ENCODE results near the gene AMER3.

Gene AMER3

DNA sequence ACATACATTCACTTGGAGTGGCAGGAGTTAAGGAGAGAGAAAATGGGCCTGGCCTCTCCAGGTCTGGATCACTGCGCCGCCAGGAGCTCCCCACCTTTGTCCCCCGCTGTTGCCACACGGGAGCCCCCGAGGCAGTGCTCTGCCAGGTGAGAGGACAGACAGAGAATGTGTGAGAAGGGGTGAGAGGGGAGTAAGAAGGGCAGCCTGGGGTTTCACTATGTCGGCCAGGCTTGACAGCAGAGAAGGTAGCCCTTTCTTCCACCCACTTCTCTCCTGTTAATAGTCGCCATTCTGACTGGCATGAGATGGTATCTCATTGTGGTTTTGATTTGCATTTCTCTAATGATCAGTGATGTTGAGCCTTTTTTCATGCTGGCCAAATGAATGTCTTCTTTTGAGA lies 55.1 kb downstream of the AMER3 start:
- DNase-seq (no peak), ATAC-seq (ENCODE audit: insufficient read depth, low read depth) (no peak)
- Histone ChIP-seq H3K27me3 (ENCODE audit: insufficient read depth, low read length, poor library complexity) (no peaks in the 10 kb centered on the region), H3K4me3 (ENCODE audit: low read depth in 1 of 2, low read length in 2 of 2) (no peak overlapping the region), H3K9me3 (ENCODE audit: insufficient read depth, low read length, severe bottlenecking) (no peaks in the 10 kb centered on the region), H4K20me1 (ENCODE audit: insufficient read depth, low read length) (no peaks in the 10 kb centered on the region), H3K79me2 (ENCODE audit: insufficient read depth, low read length) (no peaks in the 10 kb centered on the region), H3K36me3 (ENCODE audit: insufficient read depth, low read length) (no peaks in the 10 kb centered on the region), H2AFZ (ENCODE audit: low read depth, low read length) (no peak overlapping the region), H3K4me1 (ENCODE audit: insufficient read depth, low read length) (no peaks in the 10 kb centered on the region), H3K9ac (ENCODE audit: low read depth, low read length) (no peak overlapping the region), H3K4me2 (ENCODE audit: insufficient read depth, low read length) (no peak overlapping the region), H3K27ac (ENCODE audit: low read length) (no peak overlapping the region)
- TF ChIP-seq, protein P1, sequence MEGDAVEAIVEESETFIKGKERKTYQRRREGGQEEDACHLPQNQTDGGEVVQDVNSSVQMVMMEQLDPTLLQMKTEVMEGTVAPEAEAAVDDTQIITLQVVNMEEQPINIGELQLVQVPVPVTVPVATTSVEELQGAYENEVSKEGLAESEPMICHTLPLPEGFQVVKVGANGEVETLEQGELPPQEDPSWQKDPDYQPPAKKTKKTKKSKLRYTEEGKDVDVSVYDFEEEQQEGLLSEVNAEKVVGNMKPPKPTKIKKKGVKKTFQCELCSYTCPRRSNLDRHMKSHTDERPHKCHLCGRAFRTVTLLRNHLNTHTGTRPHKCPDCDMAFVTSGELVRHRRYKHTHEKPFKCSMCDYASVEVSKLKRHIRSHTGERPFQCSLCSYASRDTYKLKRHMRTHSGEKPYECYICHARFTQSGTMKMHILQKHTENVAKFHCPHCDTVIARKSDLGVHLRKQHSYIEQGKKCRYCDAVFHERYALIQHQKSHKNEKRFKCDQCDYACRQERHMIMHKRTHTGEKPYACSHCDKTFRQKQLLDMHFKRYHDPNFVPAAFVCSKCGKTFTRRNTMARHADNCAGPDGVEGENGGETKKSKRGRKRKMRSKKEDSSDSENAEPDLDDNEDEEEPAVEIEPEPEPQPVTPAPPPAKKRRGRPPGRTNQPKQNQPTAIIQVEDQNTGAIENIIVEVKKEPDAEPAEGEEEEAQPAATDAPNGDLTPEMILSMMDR (IDR thresholded peaks at IDR 0.05; ENCODE audit: borderline replicate concordance, extremely low read depth, low read length, poor library complexity, severe bottlenecking), result no peak
- TF ChIP-seq EZH2 (IDR thresholded peaks at IDR 0.05; ENCODE audit: borderline replicate concordance, low read depth, low read length, severe bottlenecking), result no peak

DNA sequence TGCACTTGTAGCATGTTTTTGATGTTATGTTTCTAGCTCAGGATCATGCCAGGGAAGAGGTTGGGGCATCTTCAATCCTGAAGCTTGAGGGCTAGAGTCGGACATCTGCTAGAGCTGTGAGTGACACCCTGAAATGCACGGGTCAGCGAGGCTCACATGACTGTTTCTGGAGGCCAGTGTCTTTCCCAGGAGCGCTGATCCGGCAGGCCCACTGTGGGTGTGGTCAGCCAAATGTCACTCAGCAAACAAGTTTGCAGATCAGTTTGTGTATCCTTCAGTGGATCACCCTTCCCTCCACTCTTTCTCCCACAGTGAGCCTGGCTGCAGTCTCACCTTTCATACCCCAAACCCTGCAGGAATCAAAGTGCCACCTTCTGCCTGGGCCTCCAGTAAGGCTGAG lies 58.4 kb downstream of the AMER3 start:
- no peak overlapping the region for H3K27ac ChIP-seq (ENCODE audit: low read length)
- no peak overlapping the region for H3K4me2 ChIP-seq (ENCODE audit: insufficient read depth, low read length)
- H3K9ac ChIP-seq (ENCODE audit: low read depth, low read length), result no peak overlapping the region
- H2AFZ ChIP-seq (ENCODE audit: low read depth, low read length), result no peak overlapping the region
- H3K9me3 ChIP-seq (ENCODE audit: insufficient read depth, low read length, severe bottlenecking), result no peaks in the 10 kb centered on the region
- H3K27me3 ChIP-seq (ENCODE audit: insufficient read depth, low read length, poor library complexity), result no peaks in the 10 kb centered on the region
- no peaks in the 10 kb centered on the region for H4K20me1 ChIP-seq (ENCODE audit: insufficient read depth, low read length)
- no peaks in the 10 kb centered on the region for H3K36me3 ChIP-seq (ENCODE audit: insufficient read depth, low read length)
- ATAC-seq (ENCODE audit: insufficient read depth, low read depth) (no peak), DNase-seq (no peak)
- no peak overlapping the region for H3K4me3 ChIP-seq (ENCODE audit: low read depth in 1 of 2, low read length in 2 of 2)
- no peak for TF ChIP-seq EZH2 (IDR thresholded peaks at IDR 0.05; ENCODE audit: borderline replicate concordance, low read depth, low read length, severe bottlenecking)
- TF ChIP-seq, protein P1 (IDR thresholded peaks at IDR 0.05; ENCODE audit: borderline replicate concordance, extremely low read depth, low read length, poor library complexity, severe bottlenecking), result no peak
- H3K79me2 ChIP-seq (ENCODE audit: insufficient read depth, low read length), result no peaks in the 10 kb centered on the region
- H3K4me1 ChIP-seq (ENCODE audit: insufficient read depth, low read length), result no peaks in the 10 kb centered on the region

DNA sequence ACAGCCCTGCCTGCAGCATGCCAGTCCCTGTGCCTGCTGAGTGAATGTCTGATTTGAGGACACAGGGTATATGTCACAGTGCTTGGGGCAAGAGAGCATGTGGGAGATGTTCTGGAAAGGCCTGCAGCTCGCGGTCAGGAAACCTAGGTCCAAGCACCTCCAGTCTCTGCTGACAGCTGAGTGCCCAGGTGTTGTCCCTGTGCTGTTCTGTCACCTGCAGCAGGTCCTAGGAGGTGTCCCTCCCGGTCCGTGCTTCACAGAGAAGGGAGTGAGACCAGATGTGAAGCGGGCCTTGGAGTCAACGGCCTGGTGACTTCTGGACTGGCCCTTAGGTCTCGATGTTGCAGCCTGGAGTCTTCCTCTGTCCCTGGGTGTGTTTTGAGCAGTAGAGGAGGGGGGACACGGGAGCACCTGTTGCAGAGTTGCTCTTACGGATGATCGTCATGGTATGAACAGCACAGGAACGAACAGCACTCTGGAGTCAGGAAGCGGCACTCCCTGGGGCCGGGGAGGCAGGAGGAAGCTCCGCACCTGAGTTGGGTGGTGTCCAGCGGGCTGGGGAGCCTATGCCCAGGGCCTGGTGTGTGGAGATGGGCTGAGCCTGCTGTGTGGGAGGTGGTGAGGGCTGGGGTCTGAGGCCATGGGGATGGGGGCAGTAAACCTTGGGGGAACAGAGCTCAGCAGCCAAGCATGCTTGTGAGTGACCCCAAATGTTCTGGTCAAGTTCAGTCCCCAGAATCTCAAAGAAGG lies 59.8 kb downstream of the AMER3 start:
- Histone ChIP-seq H3K9me3 (ENCODE audit: insufficient read depth, low read length, severe bottlenecking) (no peaks in the 10 kb centered on the region), H3K79me2 (ENCODE audit: insufficient read depth, low read length) (no peaks in the 10 kb centered on the region), H3K4me3 (ENCODE audit: low read depth in 1 of 2, low read length in 2 of 2) (no peak overlapping the region), H3K27me3 (ENCODE audit: insufficient read depth, low read length, poor library complexity) (no peaks in the 10 kb centered on the region), H3K4me1 (ENCODE audit: insufficient read depth, low read length) (no peaks in the 10 kb centered on the region), H2AFZ (ENCODE audit: low read depth, low read length) (no peak overlapping the region), H4K20me1 (ENCODE audit: insufficient read depth, low read length) (no peaks in the 10 kb centered on the region), H3K36me3 (ENCODE audit: insufficient read depth, low read length) (no peaks in the 10 kb centered on the region), H3K4me2 (ENCODE audit: insufficient read depth, low read length) (no peak overlapping the region), H3K27ac (ENCODE audit: low read length) (no peak overlapping the region), H3K9ac (ENCODE audit: low read depth, low read length) (no peak overlapping the region)
- no peak for DNase-seq
- TF ChIP-seq, protein P1 (IDR thresholded peaks at IDR 0.05; ENCODE audit: borderline replicate concordance, extremely low read depth, low read length, poor library complexity, severe bottlenecking), result no peak
- no peak for TF ChIP-seq EZH2 (IDR thresholded peaks at IDR 0.05; ENCODE audit: borderline replicate concordance, low read depth, low read length, severe bottlenecking)
- ATAC-seq (ENCODE audit: insufficient read depth, low read depth), result no peak

All from DND-41 (cell line).